ENCODE results near the gene HOXB8. TPM values are rescaled to one million over a fixed set of nuclear protein-coding genes. Genes with fewer than 3 reads are reported as not detected.

HOXB8 gene
- total and polyA plus RNA-seq, 3 experiments from 2014 or later, result not detected

Other genes with a start within 250 kb of the HOXB8 start
- 10 to 100 TPM; 50.5 to 56.0 TPM for gene SKAP1, start 185.1 kb downstream of the HOXB8 start, total RNA-seq
- 264 TPM for gene SKAP1, start 185.1 kb downstream of the HOXB8 start, polyA plus RNA-seq
- not detected for gene HOXB1, start 84.3 kb downstream of the HOXB8 start, total RNA-seq
- not detected for gene HOXB1, start 84.3 kb downstream of the HOXB8 start, polyA plus RNA-seq
- 10 to 100 TPM; 16.7 to 18.3 TPM for gene HOXB2, start 70.2 kb downstream of the HOXB8 start, total RNA-seq
- 12.8 TPM for gene HOXB2, start 70.2 kb downstream of the HOXB8 start, polyA plus RNA-seq
- 1 to 10 TPM; 3.4 to 3.7 TPM for gene HOXB4, start 36.9 kb downstream of the HOXB8 start, total RNA-seq
- gene HOXB4, start 36.9 kb downstream of the HOXB8 start, polyA plus RNA-seq, result 0.33 TPM
- gene HOXB3, start 25.1 kb downstream of the HOXB8 start, total RNA-seq, result 1 to 10 TPM; 3.0 to 3.5 TPM
- gene HOXB3, start 25.1 kb downstream of the HOXB8 start, polyA plus RNA-seq, result 0.10 TPM
- gene HOXB5, start 21.5 kb downstream of the HOXB8 start, total RNA-seq, result not detected
- gene HOXB5, start 21.5 kb downstream of the HOXB8 start, polyA plus RNA-seq, result not detected
- gene HOXB6, start 10.3 kb downstream of the HOXB8 start, total RNA-seq, result under 1 TPM; 0.22 to 0.37 TPM
- gene HOXB6, start 10.3 kb downstream of the HOXB8 start, polyA plus RNA-seq, result not detected
- gene HOXB7, start 4.3 kb downstream of the HOXB8 start, total RNA-seq, result under 1 TPM; 0.89 to 0.96 TPM
- 0.87 TPM for gene HOXB7, start 4.3 kb downstream of the HOXB8 start, polyA plus RNA-seq
- gene HOXB9, start 11.1 kb upstream of the HOXB8 start, total RNA-seq, result 1 to 10 TPM; 2.0 to 2.6 TPM
- not detected for gene HOXB9, start 11.1 kb upstream of the HOXB8 start, polyA plus RNA-seq
- gene PRAC1, start 107.2 kb upstream of the HOXB8 start, total RNA-seq, result not detected
- gene PRAC1, start 107.2 kb upstream of the HOXB8 start, polyA plus RNA-seq, result not detected
- gene PRAC2, start 107.9 kb upstream of the HOXB8 start, total RNA-seq, result not detected
- not detected for gene PRAC2, start 107.9 kb upstream of the HOXB8 start, polyA plus RNA-seq
- not detected for gene HOXB13, start 113.5 kb upstream of the HOXB8 start, total RNA-seq
- gene HOXB13, start 113.5 kb upstream of the HOXB8 start, polyA plus RNA-seq, result not detected
- gene TTLL6, start 201.9 kb upstream of the HOXB8 start, total RNA-seq, result not detected
- gene TTLL6, start 201.9 kb upstream of the HOXB8 start, polyA plus RNA-seq, result not detected
- gene CALCOCO2, start 215.7 kb upstream of the HOXB8 start, total RNA-seq, result 10 to 100 TPM; 57.4 to 61.8 TPM
- gene CALCOCO2, start 215.7 kb upstream of the HOXB8 start, polyA plus RNA-seq, result 182 TPM

Measured in CD8-positive, alpha-beta memory T cell (primary cell).